Measurements from ENCODE around the gene EXOSC5. TPM values are rescaled to one million over a fixed set of nuclear protein-coding genes. Genes with fewer than 3 reads are reported as not detected.

Gene EXOSC5
- total and polyA plus RNA-seq, 2 of the 4 experiments (the other 2 are of a cell fraction), result 19.0 to 25.2 TPM

GRCh38 chr19:41344162-41344561 lies 53.0 kb downstream of the EXOSC5 start:
- H3K9me3 ChIP-seq (ENCODE audit: control insufficient read depth, insufficient read depth, low read length), result no peaks in the 10 kb centered on the region
- no peak overlapping the region for H4K5ac ChIP-seq (ENCODE audit: low read depth, low read length)
- H4K91ac ChIP-seq (ENCODE audit: insufficient read depth, low read depth, low read length), result no peak overlapping the region
- ChIA-PET CTCF (no interaction called here), POLR2A (ENCODE audit: unreplicated experiment) (no interaction called here)
- H3K27ac ChIP-seq (ENCODE audit: insufficient read depth, low read length), result no peak overlapping the region
- no peak overlapping the region for H3K9ac ChIP-seq (ENCODE audit: low read depth, low read length)
- H2AFZ ChIP-seq (replicated peaks; ENCODE audit: low read length, poor library complexity), result no peak overlapping the region
- ATAC-seq (ENCODE audit: low read depth) (no peak), DNase-seq (no peak)
- H2AK5ac ChIP-seq (ENCODE audit: low read depth, low read length), result no peak overlapping the region
- TF ChIP-seq SMC3 (IDR thresholded peaks at IDR 0.05; ENCODE audit: low read depth, low read length), result no peak
- no peak for TF ChIP-seq RFX5 (IDR thresholded peaks at IDR 0.05; ENCODE audit: low read depth, low read length)
- TF ChIP-seq FOS (IDR thresholded peaks at IDR 0.05; ENCODE audit: low read depth, low read length), result no peak
- TF ChIP-seq RCOR1 (IDR thresholded peaks at IDR 0.05; ENCODE audit: insufficient replicate concordance, low read length), result no peak
- TF ChIP-seq POLR2A (IDR thresholded peaks at IDR 0.05; ENCODE audit: low read depth, low read length), result no peak
- TF ChIP-seq BHLHE40 (IDR thresholded peaks at IDR 0.05; ENCODE audit: low read depth, low read length), result no peak
- TF ChIP-seq MXI1 (IDR thresholded peaks at IDR 0.05; ENCODE audit: borderline replicate concordance, low read depth, low read length), result no peak
- no peak for TF ChIP-seq CHD1 (IDR thresholded peaks at IDR 0.05; ENCODE audit: low read depth, low read length)
- no peak for TF ChIP-seq MAFK (IDR thresholded peaks at IDR 0.05; ENCODE audit: low read depth, low read length)
- TF ChIP-seq, protein P1, sequence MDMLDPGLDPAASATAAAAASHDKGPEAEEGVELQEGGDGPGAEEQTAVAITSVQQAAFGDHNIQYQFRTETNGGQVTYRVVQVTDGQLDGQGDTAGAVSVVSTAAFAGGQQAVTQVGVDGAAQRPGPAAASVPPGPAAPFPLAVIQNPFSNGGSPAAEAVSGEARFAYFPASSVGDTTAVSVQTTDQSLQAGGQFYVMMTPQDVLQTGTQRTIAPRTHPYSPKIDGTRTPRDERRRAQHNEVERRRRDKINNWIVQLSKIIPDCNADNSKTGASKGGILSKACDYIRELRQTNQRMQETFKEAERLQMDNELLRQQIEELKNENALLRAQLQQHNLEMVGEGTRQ (IDR thresholded peaks at IDR 0.05; ENCODE audit: low read depth, low read length), result no peak
- no peak for TF ChIP-seq MAZ (IDR thresholded peaks at IDR 0.05; ENCODE audit: borderline replicate concordance, low read depth, low read length)
- TF ChIP-seq RAD21 (IDR thresholded peaks at IDR 0.05; ENCODE audit: low read length), result no peak
- TF ChIP-seq NFE2L2 (IDR thresholded peaks at IDR 0.05; ENCODE audit: low read depth, low read length), result no peak
- no peak for TF ChIP-seq ELK1 (IDR thresholded peaks at IDR 0.05; ENCODE audit: borderline replicate concordance, low read depth, low read length)
- no peak overlapping the region for H3K18ac ChIP-seq (ENCODE audit: low read depth, low read length)
- no peak overlapping the region for H2BK5ac ChIP-seq (ENCODE audit: low read depth, low read length, poor library complexity, severe bottlenecking)
- H4K20me1 ChIP-seq (ENCODE audit: insufficient read depth, low read length), result peaks cover 46% of the 10 kb centered on the region
- H3K4me3 ChIP-seq (ENCODE audit: insufficient read depth, low read depth, low read length), result no peak overlapping the region
- no peak overlapping the region for H2AK9ac ChIP-seq (replicated peaks; ENCODE audit: low read depth, low read length, poor library complexity)
- H3K4me1 ChIP-seq (ENCODE audit: control insufficient read depth, insufficient read depth, low read length), result no peaks in the 10 kb centered on the region
- H2BK15ac ChIP-seq (ENCODE audit: low read depth, low read length), result no peak overlapping the region
- no peak overlapping the region for H4K8ac ChIP-seq (ENCODE audit: low read depth in 2 of 2, low read length in 2 of 2)
- H3K36me3 ChIP-seq (ENCODE audit: control insufficient read depth, insufficient read depth, low read length), result peaks cover 46% of the 10 kb centered on the region
- no peak overlapping the region for H3K4me2 ChIP-seq (ENCODE audit: low read depth, low read length)
- H3K27me3 ChIP-seq (ENCODE audit: control insufficient read depth, insufficient read depth, low read length), result no peaks in the 10 kb centered on the region
- H2BK120ac ChIP-seq (ENCODE audit: low read depth, low read length), result no peak overlapping the region
- peaks cover 25 to 61% of the 10 kb centered on the region in 2 experiments for H3K79me1 ChIP-seq (ENCODE audit: low read depth in 1 of 2, low read length in 2 of 2)
- no peak overlapping the region for H3K56ac ChIP-seq (ENCODE audit: extremely low read depth, insufficient read depth, low read length)
- H3K4ac ChIP-seq (ENCODE audit: low read depth, low read length), result no peak overlapping the region
- WGBS, 2 experiments (ENCODE audit: extremely low coverage in 2 of 2, insufficient read length in 1 of 2), result no CpG with 5 or more reads among the region's 2 CpGs
- BruUV-seq (replicated peaks), result no TSS peak
- H3K23ac ChIP-seq (ENCODE audit: low read depth, low read length), result no peak overlapping the region
- in situ Hi-C loops (cut with MboI; ENCODE audit: low sequenced_read_pairs) (no loop called here), intact Hi-C loops (cut with micrococcal nuclease) (no loop called here), dilution Hi-C loops (cut with HindIII; ENCODE audit: low sequenced_read_pairs, unreplicated experiment) (no loop called here)
- H2BK20ac ChIP-seq (ENCODE audit: low read depth, low read length), result no peak overlapping the region
- no peaks in the 10 kb centered on the region; the same call in 1 of the 2 replicates for H3K9me1 ChIP-seq (ENCODE audit: insufficient read depth, low read length)
- H3K14ac ChIP-seq (replicated peaks; ENCODE audit: low read depth, low read length), result no peak overlapping the region
